ENCODE measurements around the gene HOTAIR.

Gene HOTAIR

GRCh38 chr12:53929527-53929926, 45.2 kb downstream of the HOTAIR start:
- DNase-seq (ENCODE audit: low read depth in 2 of 2, low spot score in 1 of 2), result no peak

- no peak for DNase-seq (ENCODE audit: low read depth in 2 of 2, low spot score in 1 of 2)
Measured at GRCh38 chr12:53928054-53928835, 46.5 kb downstream of the HOTAIR start.

- DNase-seq (ENCODE audit: low read depth in 2 of 2, low spot score in 1 of 2), result no peak
Measured at GRCh38 chr12:53927220-53928029, 47.3 kb downstream of the HOTAIR start.

GRCh38 chr12:53924521-53925405, 50.0 kb downstream of the HOTAIR start:
- DNase-seq (ENCODE audit: low read depth in 2 of 2, low spot score in 1 of 2), result no peak

- no peak for DNase-seq (ENCODE audit: low read depth in 2 of 2, low spot score in 1 of 2)
Measured at GRCh38 chr12:53916788-53917655, 57.7 kb downstream of the HOTAIR start.
